ENCODE measurements around the gene FXYD7.

FXYD7 gene

GRCh38 chr19:35160629-35161433 lies 17.8 kb downstream of the FXYD7 start:
- H3K4me3 ChIP-seq (replicated peaks; ENCODE audit: low read depth, low read length): no peak overlapping the region
- TF ChIP-seq CTCF (IDR thresholded peaks at IDR 0.05; ENCODE audit: low read depth, low read length, missing control alignments): no peak
- DNase-seq (ENCODE audit: extremely low read depth, low read depth): no peak

- no peak for DNase-seq (ENCODE audit: extremely low read depth, low read depth)
These were observed 18.3 kb downstream of the FXYD7 start for GRCh38 chr19:35161434-35161743.

GRCh38 chr19:35162471-35163326 lies 19.6 kb downstream of the FXYD7 start:
- no peak for DNase-seq (ENCODE audit: extremely low read depth, low read depth)
- TF ChIP-seq CTCF (IDR thresholded peaks at IDR 0.05; ENCODE audit: low read depth, low read length, missing control alignments): no peak
- no peak overlapping the region for H3K4me3 ChIP-seq (replicated peaks; ENCODE audit: low read depth, low read length)

More at GRCh38 chr19:35161434-35161743, 18.3 kb downstream of the FXYD7 start:
- no peak overlapping the region for H3K4me3 ChIP-seq (replicated peaks; ENCODE audit: low read depth, low read length)
- TF ChIP-seq CTCF (IDR thresholded peaks at IDR 0.05; ENCODE audit: low read depth, low read length, missing control alignments): no peak

GRCh38 chr19:35164418-35164817 lies 21.4 kb downstream of the FXYD7 start:
- no peak for DNase-seq (ENCODE audit: extremely low read depth, low read depth)
- TF ChIP-seq CTCF (IDR thresholded peaks at IDR 0.05; ENCODE audit: low read depth, low read length, missing control alignments): no peak

GRCh38 chr19:35165200-35166058 lies 22.4 kb downstream of the FXYD7 start:
- no peak for TF ChIP-seq CTCF (IDR thresholded peaks at IDR 0.05; ENCODE audit: low read depth, low read length, missing control alignments)
- H3K4me3 ChIP-seq (replicated peaks; ENCODE audit: low read depth, low read length): no peak overlapping the region
- no peak for DNase-seq (ENCODE audit: extremely low read depth, low read depth)

More at GRCh38 chr19:35164418-35164817, 21.4 kb downstream of the FXYD7 start:
- no peak overlapping the region for H3K4me3 ChIP-seq (replicated peaks; ENCODE audit: low read depth, low read length)

All from HFF-Myc (cell line).